ENCODE data around the gene CTDP1.

DNA sequence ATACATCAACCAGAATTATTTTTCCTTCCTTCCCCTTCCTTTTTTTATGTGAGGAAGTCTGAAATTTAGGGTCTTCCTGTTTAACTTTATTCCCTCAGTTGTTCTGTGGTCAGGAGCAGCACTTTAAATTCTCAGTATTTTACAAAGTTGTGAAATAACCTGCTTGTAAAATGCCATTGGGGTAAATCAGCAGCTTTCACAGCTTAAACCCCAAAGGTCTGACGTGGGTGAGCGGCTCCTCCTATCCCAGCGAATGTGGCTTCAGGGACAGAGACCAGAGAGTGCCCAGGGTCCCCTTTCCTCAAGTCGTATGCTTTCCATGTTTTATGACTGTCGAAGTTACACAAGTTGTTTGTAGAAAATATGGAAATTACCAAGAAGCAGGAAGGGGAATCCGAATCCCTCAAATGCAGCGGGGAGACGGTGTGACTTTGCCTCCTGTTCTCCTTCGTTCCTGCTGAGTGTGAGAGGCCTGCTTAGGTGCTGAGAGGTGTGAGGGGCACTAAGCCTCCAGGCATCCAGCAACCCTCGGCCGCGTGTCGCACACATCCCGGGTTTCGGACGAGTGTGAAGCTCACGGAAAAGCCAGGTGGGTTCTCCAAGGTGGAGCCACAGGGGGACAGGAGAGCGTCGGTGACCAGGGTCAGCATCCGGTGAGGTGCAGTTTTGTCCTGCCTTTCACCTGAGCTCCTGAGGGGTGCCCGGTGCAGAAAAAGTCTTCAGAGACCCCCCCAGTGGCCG is 107.4 kb downstream of the CTDP1 start:
- no peak for TF ChIP-seq CTCF (IDR thresholded peaks at IDR 0.05)
- TF ChIP-seq POLR2A (IDR thresholded peaks at IDR 0.05): no peak
